Large intestine (tissue), 3 donors: ENCODE data around the gene F8. TPM values are rescaled to one million over a fixed set of nuclear protein-coding genes. Genes with fewer than 3 reads are reported as not detected.
"Not testable (repeated sequence)": the region's sequence is repeated elsewhere in the genome, so short reads cannot be mapped to it uniquely, and the experiment has no call there.

Source experiments
- DNase-seq, 2 donors: peaks; one replicate each; pipeline versions ENCODE4 v3.0.0 to v3.0.0-alpha.2; 2013
- H3K27ac ChIP-seq: one replicate; pipeline ENCODE4 v1.5.1; 2013; ENCODE audit warnings: low read length
- H3K27me3 ChIP-seq: 2 replicates; pipeline ENCODE4 v1.6.1; 2013; ENCODE audit warnings: low read length; ENCODE audit not compliant: control insufficient read depth, insufficient read depth
- H3K36me3 ChIP-seq: 2 replicates; pipeline ENCODE4 v1.6.1; 2013; ENCODE audit warnings: low read length; ENCODE audit not compliant: control insufficient read depth, insufficient read depth
- H3K4me1 ChIP-seq: one replicate; pipeline ENCODE4 v1.6.1; 2013; ENCODE audit warnings: low read length; ENCODE audit not compliant: control insufficient read depth, insufficient read depth
- H3K4me3 ChIP-seq: one replicate; pipeline ENCODE4 v1.5.1; 2013; ENCODE audit warnings: low read length
- H3K9me3 ChIP-seq: one replicate; pipeline ENCODE4 v1.6.1; 2013; ENCODE audit warnings: mild to moderate bottlenecking, low read depth, low read length, moderate library complexity; ENCODE audit not compliant: control insufficient read depth
- WGBS: methylation state at CpG from one replicate; pipeline ENCODE4 v1.1.5; 2013; ENCODE audit warnings: low lambda C conversion rate; ENCODE audit not compliant: insufficient coverage; 5-methylcytosine and 5-hydroxymethylcytosine counted together
- polyA plus RNA-seq: library from polyadenylated mRNA; unstranded; fragments of 120-200 nt; gene quantifications from one replicate; pipeline ENCODE4 v1.2.1, GENCODE V29; 2013

Gene F8
- polyA plus RNA-seq, 1 donor: 2.9 TPM

DNA sequence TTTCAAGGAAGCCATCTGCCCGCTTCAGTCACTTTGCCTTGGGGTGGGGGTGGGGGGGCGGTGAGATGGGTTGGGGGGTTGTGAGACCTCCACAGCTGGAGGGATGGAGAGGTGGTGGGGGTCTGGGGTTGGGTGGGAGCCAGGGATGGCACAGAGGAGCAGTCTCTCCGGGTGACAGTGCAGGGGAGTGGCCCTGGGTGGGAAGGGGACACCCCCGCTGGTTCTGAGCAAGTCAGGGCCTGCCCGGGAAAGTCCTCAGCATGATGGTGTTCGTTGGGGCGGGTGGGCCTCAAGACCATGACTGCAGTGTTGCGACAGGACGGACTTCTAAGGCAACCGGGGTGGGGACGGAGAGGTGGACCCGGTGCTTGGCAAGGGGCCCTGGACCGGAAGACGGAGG is 137.0 kb downstream of the F8 start:
- H3K4me3 ChIP-seq, H3K36me3 ChIP-seq, DNase-seq, H3K27ac ChIP-seq, H3K9me3 ChIP-seq, H3K4me1 ChIP-seq, H3K27me3 ChIP-seq: not testable (repeated sequence)
- no CpG with 5 or more reads among the region's 14 CpGs for WGBS

- H3K36me3 ChIP-seq, DNase-seq, H3K4me3 ChIP-seq, H3K9me3 ChIP-seq, H3K27ac ChIP-seq, H3K27me3 ChIP-seq, H3K4me1 ChIP-seq: not testable (repeated sequence)
- no CpG with 5 or more reads among the region's 33 CpGs for WGBS
Observed at GRCh38 chrX:154885057-154885456, 137.5 kb downstream of the F8 start.

DNA sequence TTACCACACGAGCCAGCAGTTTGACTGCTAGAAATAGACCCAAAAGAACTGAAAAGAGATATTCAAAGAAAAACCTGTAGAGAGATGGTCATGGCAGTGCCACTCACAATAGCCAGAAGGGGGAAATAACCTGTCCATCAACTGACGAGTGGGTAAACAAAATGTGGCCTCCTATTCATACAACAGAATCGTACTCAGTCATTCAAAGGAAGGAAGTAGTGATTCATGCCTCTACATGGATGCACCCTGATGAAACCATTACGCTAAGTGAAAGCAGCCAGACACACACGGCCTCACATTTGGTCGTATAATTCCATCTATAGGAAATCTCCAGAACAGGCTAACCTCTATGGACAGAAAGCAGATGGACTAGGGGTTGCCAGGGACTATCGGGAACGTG is 138.5 kb downstream of the F8 start:
- no CpG with 5 or more reads among the region's 8 CpGs for WGBS
- H3K27me3 ChIP-seq, DNase-seq, H3K9me3 ChIP-seq, H3K4me1 ChIP-seq, H3K27ac ChIP-seq, H3K4me3 ChIP-seq, H3K36me3 ChIP-seq: not testable (repeated sequence)

DNA sequence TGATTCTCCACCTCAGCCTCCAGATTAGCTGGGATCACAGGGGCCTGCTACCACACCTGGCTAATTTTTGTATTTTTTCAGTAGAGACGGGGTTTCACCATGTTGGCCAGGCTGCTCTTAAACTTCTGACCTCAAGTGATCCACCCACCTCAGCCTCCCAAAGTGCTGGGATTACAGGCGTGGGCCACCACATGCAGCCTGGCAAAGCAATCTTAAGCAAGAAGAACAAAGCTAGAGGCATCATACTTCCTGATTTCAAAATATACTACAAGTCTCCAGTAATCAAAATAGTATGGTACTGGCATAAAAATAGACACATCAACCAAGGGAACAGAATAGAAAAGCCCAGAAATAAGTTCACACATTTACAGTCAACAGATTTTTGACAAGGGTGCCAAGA is 149.2 kb downstream of the F8 start:
- WGBS: no CpG with 5 or more reads among the region's 2 CpGs
- no peak overlapping the region for H3K4me3 ChIP-seq
- H3K9me3 ChIP-seq: no peaks in the 10 kb centered on the region
- no peaks in the 10 kb centered on the region for H3K4me1 ChIP-seq
- no peak for DNase-seq
- no peak overlapping the region for H3K27ac ChIP-seq
- no peaks in the 10 kb centered on the region for H3K27me3 ChIP-seq
- no peaks in the 10 kb centered on the region for H3K36me3 ChIP-seq

DNA sequence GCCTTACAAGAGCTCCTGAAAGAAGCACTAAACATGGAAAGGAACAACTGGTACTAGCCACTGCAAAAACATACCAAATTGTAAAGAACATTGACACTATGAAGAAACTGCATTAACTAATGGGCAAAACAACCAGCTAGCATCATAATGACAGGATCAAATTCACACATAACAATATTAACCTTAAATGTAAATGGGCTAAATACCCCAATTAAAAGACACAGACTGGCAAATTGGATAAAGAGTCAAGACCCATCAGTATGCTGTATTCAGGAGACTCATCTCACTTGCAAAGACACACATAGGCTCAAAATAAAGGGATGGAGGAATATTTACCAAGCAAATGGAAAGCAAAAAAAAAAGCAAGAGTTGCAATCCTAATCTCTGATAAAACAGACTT is 154.0 kb downstream of the F8 start:
- not testable (repeated sequence) for H3K9me3 ChIP-seq, H3K4me1 ChIP-seq, DNase-seq, H3K27me3 ChIP-seq, H3K27ac ChIP-seq, H3K36me3 ChIP-seq, H3K4me3 ChIP-seq

- Histone ChIP-seq H3K9me3 (no peaks in the 10 kb centered on the region), H3K27ac (no peak overlapping the region), H3K27me3 (no peaks in the 10 kb centered on the region), H3K36me3 (no peaks in the 10 kb centered on the region), H3K4me1 (no peaks in the 10 kb centered on the region), H3K4me3 (no peak overlapping the region)
- DNase-seq: no peak
Observed at GRCh38 chrX:154855256-154855655, 167.3 kb downstream of the F8 start.

DNA sequence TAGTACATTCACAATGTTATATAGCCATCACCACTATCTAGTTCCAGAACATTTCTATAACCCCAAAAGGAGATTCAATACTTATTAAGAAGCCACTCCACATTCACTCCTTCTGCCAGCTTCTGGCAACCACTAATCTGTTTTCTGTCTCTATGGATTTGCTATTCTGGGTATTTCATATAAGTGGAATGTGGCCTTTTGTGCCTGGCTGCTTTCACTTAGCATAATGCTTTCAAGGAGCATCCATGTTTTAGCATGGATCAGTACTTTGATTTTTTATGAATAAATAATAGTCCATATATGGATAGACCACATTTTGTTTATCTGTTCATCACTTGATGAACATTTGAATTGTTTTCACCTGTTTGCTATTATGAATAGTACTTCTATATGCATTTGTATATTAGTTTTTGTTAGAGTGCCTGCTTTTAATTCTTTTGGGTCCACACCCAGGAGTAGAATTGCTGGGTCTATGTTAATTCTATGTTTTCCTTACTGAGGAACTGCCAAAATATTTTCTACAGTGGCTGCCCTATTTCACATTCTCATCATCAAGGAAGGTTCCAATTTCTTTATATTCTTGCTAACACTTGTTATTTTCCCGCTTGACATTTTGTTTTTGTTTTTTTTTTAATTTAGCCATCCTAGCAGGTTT is 171.4 kb downstream of the F8 start:
- Histone ChIP-seq H3K36me3 (no peaks in the 10 kb centered on the region), H3K4me3 (no peak overlapping the region), H3K27me3 (no peaks in the 10 kb centered on the region), H3K27ac (no peak overlapping the region), H3K4me1 (no peaks in the 10 kb centered on the region), H3K9me3 (no peaks in the 10 kb centered on the region)
- no peak for DNase-seq
- 100% methylated on average over 1 of the region's 1 CpG for WGBS

GRCh38 chrX:154840856-154841255 is 181.7 kb downstream of the F8 start:
- Histone ChIP-seq H3K36me3 (no peaks in the 10 kb centered on the region), H3K27me3 (no peaks in the 10 kb centered on the region), H3K9me3 (no peaks in the 10 kb centered on the region), H3K4me3 (no peak overlapping the region), H3K4me1 (no peaks in the 10 kb centered on the region), H3K27ac (no peak overlapping the region)
- WGBS: no CpG with 5 or more reads among the region's 2 CpGs
- peak in 1 of 2 donors; percentile 17 for DNase-seq

DNA sequence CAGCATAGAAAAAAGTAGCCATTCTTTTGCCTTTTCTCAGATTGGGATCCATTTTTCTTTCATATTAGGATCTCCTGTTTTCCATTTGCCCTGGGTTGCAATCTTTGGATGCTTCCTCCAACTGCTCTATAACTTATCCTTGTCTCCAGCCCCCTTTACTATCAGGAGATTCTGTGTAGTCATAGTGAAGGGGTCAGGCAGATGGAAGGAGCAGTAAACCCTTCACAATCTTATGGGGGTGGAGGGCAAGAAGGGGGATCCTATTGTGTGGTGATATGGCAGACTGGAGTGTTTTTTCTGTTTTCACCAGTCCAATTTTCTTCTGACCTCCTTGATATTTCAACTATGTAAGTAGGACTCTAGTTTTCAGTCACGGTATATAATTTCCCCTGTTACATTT is 186.4 kb downstream of the F8 start:
- DNase-seq: no peak
- no peaks in the 10 kb centered on the region for H3K4me1 ChIP-seq
- no peak overlapping the region for H3K4me3 ChIP-seq
- H3K9me3 ChIP-seq: no peaks in the 10 kb centered on the region
- no peaks in the 10 kb centered on the region for H3K36me3 ChIP-seq
- no peaks in the 10 kb centered on the region for H3K27me3 ChIP-seq
- no peak overlapping the region for H3K27ac ChIP-seq
- WGBS: no CpG with 5 or more reads among the region's 1 CpG

GRCh38 chrX:154834562-154834961 is 188.0 kb downstream of the F8 start, which contains the start of gene SMIM9:
Gene SMIM9, minus strand, starts transcription at chrX:154834662. Its CDS starts 3,806 bp downstream, at chrX:154830856.
- Histone ChIP-seq H3K4me1 (no peaks in the 10 kb centered on the region), H3K4me3 (no peak within 1 kb of the TSS), H3K9me3 (no peaks in the 10 kb centered on the region), H3K36me3 (no peaks in the 10 kb centered on the region), H3K27ac (no peak within 1 kb of the TSS), H3K27me3 (no peaks in the 10 kb centered on the region)
- WGBS: no CpG with 5 or more reads among the region's 3 CpGs
- DNase-seq: no peak

GRCh38 chrX:154833746-154834274 is 188.7 kb downstream of the F8 start:
- H3K27me3 ChIP-seq: no peaks in the 10 kb centered on the region
- no peak for DNase-seq
- H3K27ac ChIP-seq: no peak overlapping the region
- WGBS: no CpG with 5 or more reads among the region's 3 CpGs
- no peaks in the 10 kb centered on the region for H3K36me3 ChIP-seq
- no peak overlapping the region for H3K4me3 ChIP-seq
- no peaks in the 10 kb centered on the region for H3K9me3 ChIP-seq
- H3K4me1 ChIP-seq: no peaks in the 10 kb centered on the region
